ENCODE results near the gene CDH13.

Gene CDH13

DNA sequence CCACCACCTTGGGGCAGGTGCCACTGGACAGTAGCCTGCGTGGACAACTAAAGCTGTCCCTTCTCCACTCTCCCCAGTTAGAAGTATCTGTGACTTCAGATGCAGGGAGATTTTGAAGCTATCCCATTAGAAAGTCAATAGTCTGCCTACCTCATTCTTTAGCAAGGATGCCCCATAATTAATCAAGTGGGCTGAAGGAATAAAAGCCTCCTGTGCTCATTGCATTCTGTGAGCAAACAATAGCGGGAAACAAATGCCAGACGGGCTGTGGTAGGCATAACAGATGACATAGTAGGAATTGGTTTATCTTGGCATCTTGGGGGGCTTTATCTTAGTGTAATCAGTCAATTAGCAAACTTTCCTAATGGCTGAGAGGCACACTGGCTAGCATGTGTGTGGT lies 1084.3 kb downstream of the CDH13 start:
- DNase-seq: peak in 1 of 3 experiments; percentile 1

DNA sequence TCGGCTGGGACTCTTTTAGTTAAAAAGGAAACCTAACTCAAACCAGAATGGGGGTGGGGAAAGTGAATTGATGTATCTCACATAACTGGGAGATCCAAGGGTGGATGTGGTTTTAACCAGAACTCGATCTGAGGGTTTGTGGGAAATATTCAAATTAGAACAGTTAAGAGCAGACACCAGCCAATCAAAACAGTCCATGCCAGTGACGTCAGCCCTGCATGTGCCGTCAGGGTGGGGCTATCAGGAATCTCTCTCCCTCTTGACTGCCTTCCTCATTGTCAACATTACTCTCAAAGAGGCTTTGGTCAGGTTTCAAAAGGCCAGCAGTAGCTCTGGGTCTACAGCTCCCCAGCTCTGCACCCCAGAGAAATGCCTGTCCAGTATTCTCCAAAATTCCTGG lies 1086.8 kb downstream of the CDH13 start:
- DNase-seq: no peak

DNA sequence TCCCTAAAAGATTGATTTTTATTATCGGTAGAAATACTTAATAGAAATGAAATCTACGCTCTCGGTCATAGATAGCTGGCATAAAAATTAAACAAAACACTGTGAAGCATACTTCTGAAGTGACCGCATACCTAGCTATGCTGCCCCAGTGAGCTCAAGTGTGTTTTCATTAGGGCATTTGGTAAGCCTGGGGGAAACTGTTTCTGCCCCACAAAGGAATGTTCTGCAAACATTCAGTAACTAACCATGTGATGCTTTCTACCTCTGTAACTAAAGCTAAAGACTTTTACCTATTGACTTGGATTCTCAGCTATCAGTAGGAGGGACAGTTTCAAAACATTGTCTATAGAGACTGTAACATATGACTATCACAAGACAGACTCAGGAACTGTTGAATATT lies 1087.5 kb downstream of the CDH13 start:
- DNase-seq: no peak

DNA sequence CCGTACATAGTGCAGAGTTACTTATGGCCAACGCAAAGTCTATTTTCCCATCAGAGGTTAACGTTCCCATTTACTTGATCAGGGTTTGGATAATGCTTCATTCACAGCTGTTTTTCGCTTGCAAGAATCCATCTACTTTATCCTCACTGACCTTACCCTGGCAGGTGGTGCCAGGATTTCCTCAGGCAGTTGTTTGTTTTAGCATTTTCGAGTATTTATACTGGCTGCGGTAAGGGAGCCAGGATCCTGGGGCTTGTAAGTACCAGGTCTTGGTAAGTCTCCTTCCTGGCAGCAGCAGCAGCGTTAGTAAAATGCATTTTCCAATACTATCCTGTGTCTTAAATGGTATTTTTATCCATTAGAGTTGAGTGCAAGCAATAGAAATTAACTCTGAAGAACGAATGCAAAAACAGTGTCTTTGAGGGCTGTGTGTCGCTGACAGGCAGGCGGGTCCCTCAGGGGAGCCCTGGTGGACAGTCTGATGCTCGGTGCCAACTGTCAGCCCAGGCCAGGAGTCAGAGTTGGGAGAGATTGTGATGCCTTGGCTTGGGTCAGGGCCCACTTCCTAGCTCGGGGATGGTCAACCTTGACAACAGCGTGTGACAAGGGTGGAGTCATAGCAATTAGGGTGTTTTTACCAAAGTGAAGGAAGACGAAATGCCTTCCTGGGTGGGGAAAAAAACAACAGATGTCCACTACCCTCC lies 1088.6 kb downstream of the CDH13 start:
- DNase-seq: peak; percentile 61 to 85 (median 63)

DNA sequence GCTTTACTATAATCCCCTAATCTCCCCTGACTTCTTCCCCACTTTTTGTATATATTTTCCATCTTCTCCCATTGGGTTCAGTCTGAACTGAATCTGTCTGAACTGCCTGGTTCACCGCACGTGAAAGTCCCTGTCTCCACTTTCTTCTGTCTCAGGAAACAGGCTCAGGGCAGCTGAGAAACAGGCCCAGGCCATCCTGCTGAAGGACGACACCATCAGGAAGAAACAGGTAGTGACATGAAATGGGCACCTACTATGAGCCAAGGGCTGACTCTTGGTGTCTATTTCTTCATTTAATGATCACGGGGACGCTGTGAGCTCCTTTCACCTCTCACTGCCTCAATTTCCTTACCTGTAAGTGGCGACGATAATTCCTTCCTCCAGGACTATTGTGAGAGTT lies 1090.5 kb downstream of the CDH13 start:
- no peak for DNase-seq

DNA sequence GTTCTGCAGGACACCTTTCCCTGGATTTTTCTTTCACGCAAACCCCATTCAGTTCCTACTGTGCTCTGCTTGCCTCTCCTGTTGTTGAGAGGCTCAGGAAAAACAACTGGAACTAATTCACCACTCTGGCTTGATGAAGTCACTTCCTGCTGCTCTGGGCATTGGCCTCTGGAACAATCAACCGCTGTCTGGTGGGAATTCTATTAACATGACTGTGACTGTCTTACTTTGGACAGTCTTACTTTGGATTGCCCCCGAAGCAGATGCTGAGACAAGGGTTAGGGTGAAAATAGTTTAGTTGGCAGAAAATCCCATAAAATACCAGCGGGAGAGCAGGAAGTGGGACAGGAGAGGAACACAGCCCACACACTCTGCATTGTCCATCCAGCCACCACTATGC lies 1091.0 kb downstream of the CDH13 start:
- DNase-seq: no peak

DNA sequence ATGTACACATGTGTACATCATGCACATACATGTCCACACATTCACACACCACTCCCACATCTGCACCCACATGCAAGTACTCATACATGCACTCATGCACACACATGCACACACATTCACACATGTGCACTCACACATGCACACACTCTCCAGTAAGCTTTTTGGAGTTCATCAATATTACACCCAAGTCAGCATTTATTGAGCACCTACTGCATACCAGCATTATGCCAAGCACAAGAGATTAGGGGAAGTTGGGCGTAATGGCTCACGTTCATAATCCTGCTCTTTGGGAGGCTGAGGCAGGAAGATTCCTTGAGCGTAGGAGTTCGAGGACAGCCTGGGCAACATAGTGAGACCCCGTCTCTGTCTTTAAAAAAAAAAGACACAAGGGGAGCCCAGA lies 1093.4 kb downstream of the CDH13 start:
- no peak for DNase-seq

DNA sequence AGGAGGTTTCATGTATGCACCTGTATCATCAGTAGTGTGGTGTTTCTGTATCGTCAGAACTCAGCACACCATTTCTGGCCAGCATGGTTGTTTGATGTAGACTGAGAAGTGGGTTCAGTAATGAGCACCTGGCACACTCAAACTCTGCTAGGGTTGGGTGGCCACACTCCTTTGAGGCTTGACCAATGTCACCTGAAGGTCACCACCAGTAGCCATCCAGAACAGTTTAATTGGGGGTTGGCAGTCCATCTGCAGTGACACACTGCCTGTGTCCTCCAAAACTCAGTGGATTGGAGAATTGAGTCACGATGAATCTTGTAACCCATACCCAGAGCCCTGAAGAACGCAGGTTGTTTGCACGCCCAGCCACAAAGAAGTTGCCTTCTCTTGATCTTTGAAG lies 1094.2 kb downstream of the CDH13 start:
- peak in 1 of 3 experiments; percentile 14 for DNase-seq

DNA sequence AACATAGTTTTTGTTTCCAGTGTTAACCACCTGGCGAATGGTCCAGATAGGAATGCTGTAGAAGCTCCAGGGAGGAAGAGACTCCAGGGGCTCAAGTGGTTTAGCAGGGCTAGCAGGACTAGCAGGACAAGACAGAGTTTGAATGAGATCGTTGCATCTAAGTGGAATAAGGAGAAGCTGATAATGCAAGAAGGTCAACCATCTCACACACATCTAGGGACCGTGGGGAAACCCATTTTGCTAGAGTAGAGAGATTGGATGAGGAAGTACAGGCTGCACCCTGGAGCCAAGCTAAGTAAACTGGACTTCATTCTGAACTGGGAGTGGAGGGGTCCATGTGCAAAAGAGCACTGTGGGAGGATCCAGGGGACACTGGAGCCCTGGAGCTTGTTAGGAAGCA lies 1094.9 kb downstream of the CDH13 start:
- no peak for DNase-seq

DNA sequence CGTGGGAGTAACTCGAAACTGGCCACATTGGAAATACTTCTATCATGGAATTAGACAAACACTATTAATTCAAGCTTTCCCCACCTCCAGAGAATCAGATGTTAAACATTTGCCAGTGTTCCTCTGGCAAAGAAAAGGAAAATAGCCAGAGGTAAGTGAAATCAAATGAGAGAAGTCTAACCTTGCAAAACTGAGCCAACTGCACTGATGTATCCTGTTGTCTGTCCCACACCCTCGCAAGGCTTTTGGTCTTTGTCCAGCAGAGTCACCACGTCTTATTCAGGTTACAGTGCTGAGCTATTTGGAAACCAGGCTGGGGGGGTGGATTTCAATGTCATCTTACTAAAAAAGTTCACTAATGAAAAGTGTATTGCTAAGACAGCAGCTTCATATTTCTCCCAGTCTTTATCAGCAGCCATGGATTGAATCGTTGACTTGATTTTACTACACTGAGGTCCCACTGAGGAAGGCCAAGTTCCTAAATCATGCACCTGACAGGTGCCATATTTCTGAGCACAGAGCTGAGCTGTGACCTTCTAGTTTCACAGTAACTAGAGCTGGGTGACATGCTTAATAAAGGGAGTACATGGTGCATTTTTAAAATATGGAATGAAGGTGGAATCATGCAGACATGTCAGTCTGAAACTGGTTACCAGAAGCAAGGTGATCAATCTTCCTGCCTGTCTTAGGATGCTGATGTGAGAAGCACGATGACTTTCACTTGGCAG lies 1095.9 kb downstream of the CDH13 start:
- no peak for DNase-seq

DNA sequence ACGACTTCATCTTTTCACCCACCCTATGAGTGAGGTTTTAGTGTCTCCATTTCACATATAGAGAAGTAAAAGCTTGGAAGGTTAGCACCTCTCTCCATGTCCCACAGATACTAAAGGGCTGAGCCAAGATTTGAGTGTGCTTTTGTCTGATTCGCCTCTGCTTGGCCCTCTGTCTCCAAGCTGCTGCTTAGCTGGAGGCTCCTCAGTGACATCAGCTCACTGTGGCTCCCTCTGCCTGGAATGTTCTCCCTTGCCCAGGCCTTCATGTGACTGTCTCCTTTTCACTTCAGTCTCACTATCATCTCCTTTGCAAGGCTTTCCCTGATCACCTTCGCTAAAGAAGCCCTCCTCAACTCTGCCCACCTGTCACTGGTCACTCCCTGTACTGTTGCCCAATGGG lies 1096.5 kb downstream of the CDH13 start:
- no peak for DNase-seq

DNA sequence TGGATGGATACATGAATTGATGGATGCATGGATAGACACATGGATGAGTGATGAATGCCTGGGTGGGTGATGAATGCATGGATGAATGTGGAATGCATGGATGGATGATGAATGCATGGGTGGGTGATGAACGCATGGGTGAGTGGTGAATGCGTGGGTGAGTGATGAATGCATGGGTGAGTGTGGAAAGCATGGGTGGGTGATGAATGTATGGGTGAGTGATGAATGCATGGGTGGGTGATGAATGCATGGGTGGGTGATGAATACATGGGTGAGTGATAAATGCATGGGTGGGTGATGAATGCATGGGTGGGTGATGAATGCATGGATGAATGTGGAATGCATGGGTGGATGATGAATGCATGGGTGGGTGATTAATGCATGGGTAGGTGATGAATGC lies 1097.1 kb downstream of the CDH13 start:
- DNase-seq: no peak

DNA sequence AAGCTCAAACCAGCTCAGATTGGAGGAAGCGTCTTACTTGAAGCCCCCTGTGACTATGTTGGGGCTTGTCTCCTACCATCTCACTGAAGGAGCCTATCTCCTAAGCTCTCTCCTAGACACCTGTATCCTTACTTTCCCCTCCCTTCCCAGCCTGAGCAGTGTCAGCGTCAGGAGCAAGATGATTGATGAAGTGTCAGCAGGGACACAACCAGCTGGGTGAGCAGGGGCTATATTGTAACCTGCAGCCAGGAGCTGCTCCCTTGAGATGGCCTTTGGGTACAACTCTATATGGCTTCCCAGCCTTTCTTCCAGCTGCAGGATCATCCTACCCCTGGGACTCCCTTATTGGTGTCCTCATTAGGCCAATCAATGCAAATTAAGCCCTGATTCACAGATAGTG lies 1097.8 kb downstream of the CDH13 start:
- DNase-seq: no peak

DNA sequence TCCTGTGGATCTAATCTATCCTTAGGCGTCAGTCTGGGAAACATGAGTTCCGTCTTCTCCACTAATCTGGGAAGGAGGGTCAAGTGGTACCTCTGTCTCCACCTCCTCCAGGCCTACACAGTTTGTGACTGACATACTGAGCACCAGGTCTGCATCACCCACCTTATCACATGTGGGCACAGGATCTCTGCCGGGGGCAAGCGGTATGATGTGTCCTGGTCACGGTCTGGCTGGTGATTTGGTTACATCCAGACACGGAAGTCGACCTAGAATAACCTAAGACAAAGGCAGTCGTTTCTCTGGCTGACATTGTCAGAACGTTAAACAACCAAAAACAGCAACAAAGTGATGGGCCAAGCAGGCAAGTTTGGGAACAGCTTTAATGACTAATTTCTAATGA lies 1098.5 kb downstream of the CDH13 start:
- DNase-seq: no peak

DNA sequence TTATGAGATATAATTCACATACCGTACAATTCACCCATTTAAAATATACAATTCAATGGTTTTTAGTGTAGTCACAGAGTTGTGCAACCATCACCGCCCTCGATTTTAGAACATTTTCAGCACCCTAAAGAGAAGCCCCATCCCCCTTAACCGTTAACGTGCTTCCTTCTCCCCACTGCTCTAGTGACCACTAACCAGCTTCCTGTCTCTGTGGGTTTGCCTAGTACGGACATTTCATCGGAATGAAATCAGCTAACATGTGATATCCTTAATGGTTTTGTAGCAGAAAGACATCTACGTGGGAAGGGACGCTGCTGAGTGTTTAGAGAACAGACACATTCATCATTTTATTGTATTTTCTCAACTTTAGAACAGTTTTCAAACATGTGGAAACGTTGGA lies 1100.2 kb downstream of the CDH13 start:
- DNase-seq: no peak

DNA sequence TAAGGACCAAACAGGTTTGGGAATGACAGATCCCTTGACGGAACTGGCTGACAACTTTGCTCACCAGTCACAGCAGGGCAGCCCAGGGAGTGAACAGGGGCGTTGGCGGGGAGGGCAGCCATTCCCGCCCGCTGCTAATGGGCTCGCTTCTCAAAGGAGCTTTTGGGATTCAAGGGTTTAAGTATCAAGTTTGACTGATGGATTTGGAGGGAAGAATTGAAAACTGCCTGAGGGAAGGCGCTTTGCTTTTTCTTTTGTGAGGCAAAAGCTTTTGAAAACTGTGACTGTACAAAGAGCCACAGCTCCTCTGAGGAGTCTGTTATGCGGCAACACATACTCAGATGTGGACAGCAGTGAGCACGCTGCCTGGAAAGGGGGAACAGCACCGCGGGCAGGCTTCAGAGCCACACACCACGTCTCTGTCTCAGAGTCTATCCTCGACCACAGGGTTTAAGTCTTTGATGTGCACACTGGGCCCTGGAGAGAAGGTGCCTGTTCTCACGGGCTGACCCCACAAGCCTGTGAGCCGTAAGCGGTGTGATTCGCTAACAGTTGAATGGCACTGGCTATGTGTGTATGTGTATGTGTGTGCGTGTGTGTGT lies 1101.1 kb downstream of the CDH13 start:
- DNase-seq: no peak

DNA sequence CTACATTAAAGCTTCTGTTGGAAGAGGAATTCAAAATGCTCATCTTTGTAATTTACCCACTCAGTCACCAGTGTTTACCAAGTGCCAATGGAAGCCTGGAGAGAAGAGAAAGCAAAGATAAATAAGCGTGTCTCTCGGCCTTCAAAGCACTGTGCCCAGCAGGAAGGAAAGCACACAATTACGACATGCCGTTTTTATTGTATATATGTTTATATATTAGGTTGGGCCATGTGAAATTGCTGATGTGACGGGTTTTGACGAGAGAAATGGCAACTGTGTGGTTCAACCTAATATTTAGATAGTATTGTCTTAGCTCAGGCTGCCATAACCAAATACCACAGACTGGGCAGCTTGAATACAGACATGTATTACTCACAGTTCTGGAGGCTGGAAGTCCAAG lies 1101.7 kb downstream of the CDH13 start:
- DNase-seq: peak in 2 of 3 experiments; percentile 30 to 67

DNA sequence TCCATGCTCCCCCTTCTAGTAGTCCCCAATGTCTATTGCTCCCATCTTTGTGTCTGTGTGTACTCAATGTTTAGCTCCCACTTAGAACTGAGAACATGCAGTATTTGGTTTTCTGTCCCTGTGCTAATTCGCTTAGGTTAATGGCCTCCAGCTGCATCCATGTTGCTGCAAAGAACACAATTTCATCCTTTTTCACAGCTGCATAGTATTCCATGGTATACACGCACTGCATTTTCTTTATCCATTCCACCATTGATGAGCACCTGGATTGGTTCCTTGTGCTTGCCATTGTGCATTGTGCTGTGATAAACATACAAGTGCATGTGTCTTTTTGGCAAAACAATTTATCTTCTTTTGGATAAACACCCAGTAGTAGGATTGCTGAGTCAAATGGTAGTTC lies 1104.0 kb downstream of the CDH13 start:
- no peak for DNase-seq

DNA sequence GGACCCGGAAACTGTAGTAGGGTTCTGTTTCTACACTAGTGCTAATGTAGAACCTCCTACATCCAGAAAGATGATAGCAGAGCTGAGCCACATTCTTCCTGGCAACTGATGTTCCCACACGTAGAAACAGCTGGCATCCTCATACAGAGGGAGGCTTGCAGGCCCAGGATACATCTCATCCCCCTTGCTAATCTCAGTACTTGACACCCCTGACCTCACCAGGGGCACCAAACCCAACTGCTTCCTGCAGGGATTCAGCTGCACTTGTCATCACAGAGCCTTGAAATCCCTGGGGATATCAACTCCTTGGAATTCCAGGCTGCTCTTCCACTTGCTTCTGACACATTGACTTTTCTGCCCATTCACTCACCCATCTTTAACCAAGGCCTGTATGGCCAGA lies 1105.8 kb downstream of the CDH13 start:
- peak in 1 of 3 experiments; percentile 29 for DNase-seq

DNA sequence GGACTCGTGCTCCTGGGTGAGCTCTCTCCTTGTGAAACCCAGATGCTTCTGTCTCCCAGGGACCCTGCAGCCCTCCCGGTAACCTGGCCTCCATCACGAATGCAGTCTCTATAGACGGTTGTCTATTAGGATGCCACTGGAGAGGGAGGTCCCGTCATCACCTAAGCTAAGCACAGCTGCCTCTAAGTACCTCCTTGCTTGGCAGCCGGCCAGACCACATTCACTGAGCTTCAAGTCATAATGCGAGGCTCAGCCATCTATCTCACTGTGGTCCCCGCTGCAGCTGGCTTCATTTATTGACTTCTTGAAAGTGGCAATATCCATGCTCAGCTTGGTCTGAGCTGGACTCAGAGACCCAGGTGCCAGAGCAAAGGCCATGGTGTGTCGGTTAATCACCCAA lies 1106.5 kb downstream of the CDH13 start:
- DNase-seq: peak; percentile 33 to 88 (median 86)

DNA sequence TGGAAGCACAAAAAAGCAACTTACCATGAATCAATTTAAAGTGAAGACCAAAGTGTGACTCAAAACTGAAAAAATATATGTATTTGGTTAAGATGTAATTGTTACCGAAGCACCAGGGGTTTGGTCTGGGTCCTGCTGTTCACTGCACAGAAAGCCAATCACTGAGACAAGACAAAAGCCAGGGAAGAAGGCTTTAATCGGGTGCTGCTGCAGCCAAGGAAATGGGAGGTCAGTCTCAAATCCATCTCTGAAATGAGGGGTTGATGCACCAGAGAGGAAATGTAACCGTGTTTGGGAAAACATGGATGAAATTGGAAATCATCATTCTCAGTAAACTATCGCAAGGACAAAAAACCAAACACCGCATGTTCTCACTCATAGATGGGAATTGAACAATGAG lies 1107.4 kb downstream of the CDH13 start:
- no peak for DNase-seq

DNA sequence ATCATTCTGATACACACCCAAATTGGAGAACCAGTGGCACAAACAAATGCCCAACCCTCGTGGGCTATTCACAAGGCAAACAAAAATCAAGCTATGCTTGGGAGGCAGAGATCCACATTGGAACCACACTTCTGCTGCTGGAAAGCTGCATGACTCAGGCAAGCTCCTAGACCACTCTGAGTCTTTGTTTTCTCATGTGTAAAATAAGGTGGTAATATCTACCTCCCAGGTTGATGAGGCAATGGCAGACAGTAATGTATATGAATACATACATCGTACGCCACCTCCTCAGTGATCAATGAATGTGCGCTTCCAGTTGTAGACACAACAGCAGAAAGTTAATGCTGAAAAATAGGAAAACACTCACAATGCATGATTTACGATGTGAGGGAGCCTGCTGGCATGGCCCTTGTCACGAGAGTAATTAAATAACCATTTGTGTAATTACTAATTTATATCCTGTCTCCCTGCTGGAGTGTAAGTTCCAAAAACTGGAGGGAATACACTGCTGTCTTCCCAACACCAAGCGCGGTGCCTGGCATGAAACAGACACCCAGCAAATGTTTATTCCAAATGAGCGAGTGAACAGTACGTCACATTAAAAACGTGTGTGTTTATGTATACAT lies 1111.1 kb downstream of the CDH13 start:
- peak in 2 of 3 experiments; percentile 34 to 74 for DNase-seq

DNA sequence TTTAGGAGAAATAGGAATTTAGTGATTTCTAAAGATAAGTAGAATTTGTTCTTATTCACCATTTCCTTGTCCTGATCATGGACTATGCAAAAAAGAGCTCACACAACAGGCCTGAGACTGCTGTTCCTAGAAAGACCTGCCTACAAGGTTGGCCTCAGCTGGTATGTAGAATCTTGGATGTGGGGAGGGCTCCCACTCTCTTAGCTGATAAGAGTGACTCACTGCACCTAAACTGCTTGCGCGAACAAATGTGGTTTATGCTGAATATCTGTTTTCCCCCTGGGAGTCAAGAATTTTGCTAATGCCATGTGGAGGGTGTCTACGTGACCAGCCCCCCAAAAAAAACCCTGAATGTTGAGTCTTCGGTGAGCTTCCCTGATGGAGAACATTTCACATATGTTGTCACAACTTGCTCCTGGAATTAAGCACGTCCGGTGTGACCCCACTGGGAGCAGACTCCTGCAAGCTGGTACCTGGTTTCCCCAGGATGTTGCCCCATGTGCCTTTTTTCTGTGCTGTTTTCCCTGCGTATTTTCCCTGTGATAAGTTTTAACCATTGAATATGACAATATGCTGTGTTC lies 1112.2 kb downstream of the CDH13 start:
- no peak for DNase-seq

Measured in NCI-H1417 (cell line).